SK-N-SH (cell line): Measurements from ENCODE around the gene FCN3. TPM values are rescaled to one million over a fixed set of nuclear protein-coding genes. Genes with fewer than 3 reads are reported as not detected.

ENCODE experiments used
- CTCF ChIA-PET: fragments of 300-600, 350-600 bp; formaldehyde crosslinking; extraction: SDS; loops from one replicate; lab custom pipeline; 2021; lab: Yijun Ruan, JAX
- POLR2A ChIA-PET: fragments of 350-600 bp; sonication (Branson Sonifier 250); formaldehyde crosslinking; extraction: SDS; loops from one replicate; lab custom pipeline; 2020; ENCODE audit warnings: antibody characterized with exemption, inconsistent platforms; lab: Yijun Ruan, JAX
- DNase-seq: peaks from one replicate; pipeline ENCODE4 v3.0.0; 2012
- H2AFZ ChIP-seq: fragments of 200-600 bp; sonication (generic); 2 replicates; pipeline ENCODE4 v1.8.1; 2016; ENCODE audit warnings: antibody characterized with exemption, mild to moderate bottlenecking, low read depth
- H3F3A ChIP-seq: fragments of 200-600 bp; sonication (generic); replicated peaks from 2 replicates; pipeline ENCODE3; 2016; ENCODE audit warnings: antibody characterized with exemption, mild to moderate bottlenecking; ENCODE audit not compliant: insufficient read depth
- H3K27ac ChIP-seq, 2 experiments: fragments of 200-500 bp in 1 of 2; fragments of 200-600 bp in 1 of 2; sonication (Bioruptor generic) in 1 of 2; sonication (generic), shearing (Covaris generic) in 1 of 2; 2 replicates each; pipeline versions ENCODE4 v1.5.1 to v1.6.1; 2014 to 2016; ENCODE audit warnings: low read depth in 2 of 2, inconsistent platforms in 1 of 2, low read length in 1 of 2, mild to moderate bottlenecking in 1 of 2, mixed read lengths in 1 of 2
- H3K27me3 ChIP-seq: fragments of 200-600 bp; sonication (generic), shearing (Covaris generic); 2 replicates; pipeline ENCODE4 v1.6.1; 2016; ENCODE audit warnings: mixed run types; ENCODE audit not compliant: insufficient read depth
- H3K36me3 ChIP-seq, 2 experiments: fragments of 200-500 bp in 1 of 2; fragments of 200-600 bp in 1 of 2; sonication (Bioruptor generic) in 1 of 2; sonication (generic) in 1 of 2; replicated peaks in 1 of 2; 2 replicates each; pipeline versions ENCODE3 to v1.5.1; 2014 to 2016; ENCODE audit warnings: low read length in 1 of 2, mild to moderate bottlenecking in 1 of 2; ENCODE audit not compliant: insufficient read depth in 2 of 2, control insufficient read depth in 1 of 2
- H3K4me1 ChIP-seq, 2 experiments: fragments of 200-500 bp in 1 of 2; fragments of 200-600 bp in 1 of 2; sonication (Bioruptor generic) in 1 of 2; sonication (generic), shearing (Covaris generic) in 1 of 2; 2 replicates each; pipeline versions ENCODE4 v1.5.1 to v1.6.1; 2014 to 2016; ENCODE audit warnings: low read depth in 1 of 2, low read length in 1 of 2, mixed run types in 1 of 2; ENCODE audit not compliant: insufficient read depth in 2 of 2, control insufficient read depth in 1 of 2
- H3K4me2 ChIP-seq: fragments of 200-600 bp; sonication (generic), shearing (Covaris generic); 2 replicates; pipeline ENCODE4 v1.6.1; 2017; ENCODE audit warnings: mixed run types
- H3K4me3 ChIP-seq, 2 experiments: fragments of 200-500 bp in 1 of 2; fragments of 200-600 bp in 1 of 2; sonication (Bioruptor generic) in 1 of 2; sonication (generic), shearing (Covaris generic) in 1 of 2; 2 replicates each; pipeline versions ENCODE4 v1.5.1 to v1.8.1; 2014 to 2016; ENCODE audit warnings: low read depth in 2 of 2, inconsistent platforms in 1 of 2, low read length in 1 of 2, mild to moderate bottlenecking in 1 of 2, mixed read lengths in 1 of 2, moderate library complexity in 1 of 2
- H3K79me2 ChIP-seq: fragments of 200-600 bp; sonication (generic); 2 replicates; pipeline ENCODE4 v1.8.1; 2017; ENCODE audit warnings: mild to moderate bottlenecking; ENCODE audit not compliant: insufficient read depth
- H3K9ac ChIP-seq: fragments of 200-600 bp; sonication (generic); 2 replicates; pipeline ENCODE4 v1.6.1; 2017; ENCODE audit warnings: mixed run types
- H3K9me2 ChIP-seq: fragments of 200-600 bp; sonication (generic); 2 replicates; pipeline ENCODE4 v1.6.1; 2017; ENCODE audit warnings: mixed run types
- H3K9me3 ChIP-seq: fragments of 200-600 bp; sonication (generic); 2 replicates; pipeline ENCODE4 v1.6.1; 2017; ENCODE audit warnings: mixed run types, mild to moderate bottlenecking, moderate library complexity
- H4K20me1 ChIP-seq: fragments of 200-600 bp; sonication (generic); 2 replicates; pipeline ENCODE4 v1.6.1; 2017; ENCODE audit warnings: mild to moderate bottlenecking, mixed run types; ENCODE audit not compliant: insufficient read depth
- GATA2 ChIP-seq: sonication (generic); formaldehyde crosslinking; IDR thresholded peaks from 2 replicates; pipeline ENCODE4 v1.5.0; 2020; ENCODE audit warnings: mild to moderate bottlenecking, missing genetic modification reagents
- MXI1 ChIP-seq: IDR thresholded peaks from 2 replicates; pipeline ENCODE4 v1.6.1; 2012; ENCODE audit warnings: mild to moderate bottlenecking, low read depth, low read length, improper control_type of control experiment
- PBX3 ChIP-seq: IDR thresholded peaks from 2 replicates; pipeline ENCODE4; 2012
- POLR2AphosphoS5 ChIP-seq: IDR thresholded peaks from 2 replicates; pipeline ENCODE4 v1.6.1; 2012; ENCODE audit warnings: low read depth, low read length
- RAD21 ChIP-seq: IDR thresholded peaks from 2 replicates; pipeline ENCODE4 v1.6.1; 2012; ENCODE audit warnings: mild to moderate bottlenecking, low read length
- SIN3A ChIP-seq: IDR thresholded peaks from 2 replicates; pipeline ENCODE4 v1.6.1; 2012; ENCODE audit warnings: low read depth, mild to moderate bottlenecking, low read length, moderate library complexity, borderline replicate concordance
- SMC3 ChIP-seq: IDR thresholded peaks from 2 replicates; pipeline ENCODE4 v1.6.1; 2012; ENCODE audit warnings: low read depth, low read length, improper control_type of control experiment
- USF2 ChIP-seq: fragments of 150-350 bp; IDR thresholded peaks from 2 replicates; pipeline ENCODE4 v1.6.1; 2017; ENCODE audit warnings: antibody characterized with exemption, low read length, low read depth, borderline replicate concordance
- WGBS: methylation state at CpG from one replicate; pipeline ENCODE4 v1.1.6; 2017; ENCODE audit warnings: low lambda C conversion rate; 5-methylcytosine and 5-hydroxymethylcytosine counted together
- polyA plus RNA-seq, 3 experiments: library from polyadenylated mRNA; depleted of rRNA; stranded (reverse); fragments of >200 nt; gene quantifications; 2 replicates each; pipeline ENCODE4 v1.2.3, GENCODE V29; 2012
- TF ChIP-seq, protein P1 (sequence below): fragments of 200-600 bp; sonication (generic); IDR thresholded peaks from 2 replicates; pipeline ENCODE4 v1.6.1; 2017; ENCODE audit warnings: antibody characterized with exemption, mild to moderate bottlenecking, moderate library complexity
- TF ChIP-seq, protein P2 (sequence below): fragments of 150-350 bp; IDR thresholded peaks from 2 replicates; pipeline ENCODE4 v1.6.1; 2016; ENCODE audit warnings: mild to moderate bottlenecking, low read depth, low read length
- TF ChIP-seq, protein P3 (sequence below): IDR thresholded peaks from 2 replicates; pipeline ENCODE4 v1.4.0; 2012; ENCODE audit warnings: low read depth

The FCN3 gene
- not detected in 2 replicates for polyA plus RNA-seq (2012; rRNA removed)
- polyA plus RNA-seq (2012; cell fraction: cytosol; rRNA removed), result not detected in 2 replicates
- not detected in 2 replicates for polyA plus RNA-seq (2012; cell fraction: nucleus; rRNA removed)

- H4K20me1 ChIP-seq, result no peaks in the 10 kb centered on the region
- no peaks in the 10 kb centered on the region for H3K4me1 ChIP-seq
- TF ChIP-seq, protein P1, sequence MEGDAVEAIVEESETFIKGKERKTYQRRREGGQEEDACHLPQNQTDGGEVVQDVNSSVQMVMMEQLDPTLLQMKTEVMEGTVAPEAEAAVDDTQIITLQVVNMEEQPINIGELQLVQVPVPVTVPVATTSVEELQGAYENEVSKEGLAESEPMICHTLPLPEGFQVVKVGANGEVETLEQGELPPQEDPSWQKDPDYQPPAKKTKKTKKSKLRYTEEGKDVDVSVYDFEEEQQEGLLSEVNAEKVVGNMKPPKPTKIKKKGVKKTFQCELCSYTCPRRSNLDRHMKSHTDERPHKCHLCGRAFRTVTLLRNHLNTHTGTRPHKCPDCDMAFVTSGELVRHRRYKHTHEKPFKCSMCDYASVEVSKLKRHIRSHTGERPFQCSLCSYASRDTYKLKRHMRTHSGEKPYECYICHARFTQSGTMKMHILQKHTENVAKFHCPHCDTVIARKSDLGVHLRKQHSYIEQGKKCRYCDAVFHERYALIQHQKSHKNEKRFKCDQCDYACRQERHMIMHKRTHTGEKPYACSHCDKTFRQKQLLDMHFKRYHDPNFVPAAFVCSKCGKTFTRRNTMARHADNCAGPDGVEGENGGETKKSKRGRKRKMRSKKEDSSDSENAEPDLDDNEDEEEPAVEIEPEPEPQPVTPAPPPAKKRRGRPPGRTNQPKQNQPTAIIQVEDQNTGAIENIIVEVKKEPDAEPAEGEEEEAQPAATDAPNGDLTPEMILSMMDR, result no peak
- TF ChIP-seq POLR2AphosphoS5 (no peak), PBX3 (no peak), GATA2 (CRISPR knock-in tag) (no peak), SMC3 (no peak), MXI1 (no peak), SIN3A (no peak), RAD21 (no peak), USF2 (no peak)
- TF ChIP-seq, protein P2, sequence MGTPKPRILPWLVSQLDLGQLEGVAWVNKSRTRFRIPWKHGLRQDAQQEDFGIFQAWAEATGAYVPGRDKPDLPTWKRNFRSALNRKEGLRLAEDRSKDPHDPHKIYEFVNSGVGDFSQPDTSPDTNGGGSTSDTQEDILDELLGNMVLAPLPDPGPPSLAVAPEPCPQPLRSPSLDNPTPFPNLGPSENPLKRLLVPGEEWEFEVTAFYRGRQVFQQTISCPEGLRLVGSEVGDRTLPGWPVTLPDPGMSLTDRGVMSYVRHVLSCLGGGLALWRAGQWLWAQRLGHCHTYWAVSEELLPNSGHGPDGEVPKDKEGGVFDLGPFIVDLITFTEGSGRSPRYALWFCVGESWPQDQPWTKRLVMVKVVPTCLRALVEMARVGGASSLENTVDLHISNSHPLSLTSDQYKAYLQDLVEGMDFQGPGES, result no peak
- TF ChIP-seq, protein P3, sequence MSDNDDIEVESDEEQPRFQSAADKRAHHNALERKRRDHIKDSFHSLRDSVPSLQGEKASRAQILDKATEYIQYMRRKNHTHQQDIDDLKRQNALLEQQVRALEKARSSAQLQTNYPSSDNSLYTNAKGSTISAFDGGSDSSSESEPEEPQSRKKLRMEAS, result no peak
- TF ChIP-seq, all 33 proteins: peak for 0
- ChIA-PET POLR2A (no interaction called here), CTCF (interaction anchor here (0.6 to 2.0 kb wide), 5 partner anchors 8 to 74 kb away, joined by 3 to 7 read pairs (median 4); no protein-coding TSS in a partner anchor)
- no peak for DNase-seq
- Histone ChIP-seq H3K27me3 (no peaks in the 10 kb centered on the region), H3K9ac (no peak within 1 kb of the TSS), H3K4me3 (no peak within 1 kb of the TSS), H3K9me3 (no peaks in the 10 kb centered on the region), H3K27ac (no peak within 1 kb of the TSS), H3K9me2 (no peaks in the 10 kb centered on the region), H3K4me2 (no peak within 1 kb of the TSS), H3K36me3 (no peaks in the 10 kb centered on the region), H3F3A (no peaks in the 10 kb centered on the region), H2AFZ (no peak within 1 kb of the TSS), H3K79me2 (no peaks in the 10 kb centered on the region)
- WGBS, result 56% methylated on average over 4 of the region's 4 CpGs
These were observed at the start of gene FCN3 for GRCh38 chr1:27374362-27375086. FCN3 (minus strand) TSS chr1:27374824; CDS start chr1:27374818, 6 bp downstream.
